NCI-H524 (cell line): Measurements from ENCODE around the gene C1orf159.

ENCODE experiments used
- DNase-seq, 2 experiments: peaks; one replicate each; lab custom pipeline; 2025; lab: John Stamatoyannopoulos, UW

C1orf159 gene

GRCh38 chr1:1092149-1092855 is 23.6 kb downstream of the C1orf159 start:
- DNase-seq: no peak

- DNase-seq: no peak
These were observed 24.3 kb downstream of the C1orf159 start for GRCh38 chr1:1091344-1092148.

GRCh38 chr1:1090424-1091343 is 25.2 kb downstream of the C1orf159 start:
- no peak for DNase-seq

GRCh38 chr1:1089731-1090423 is 26.0 kb downstream of the C1orf159 start:
- no peak for DNase-seq

GRCh38 chr1:1088801-1089680 is 26.8 kb downstream of the C1orf159 start:
- DNase-seq: no peak

GRCh38 chr1:1088029-1088800 is 27.7 kb downstream of the C1orf159 start:
- no peak for DNase-seq

- no peak for DNase-seq
These were observed 28.4 kb downstream of the C1orf159 start for GRCh38 chr1:1087351-1088028.

GRCh38 chr1:1086911-1087341 is 29.0 kb downstream of the C1orf159 start:
- DNase-seq: no peak

- DNase-seq: no peak
These were observed 29.7 kb downstream of the C1orf159 start for GRCh38 chr1:1085911-1086841.

GRCh38 chr1:1085171-1085841 is 30.6 kb downstream of the C1orf159 start:
- DNase-seq: no peak

- no peak for DNase-seq
These were observed 31.3 kb downstream of the C1orf159 start for GRCh38 chr1:1084372-1085170.

GRCh38 chr1:1083416-1084371 is 32.2 kb downstream of the C1orf159 start:
- DNase-seq: no peak

- no peak for DNase-seq
These were observed 33.0 kb downstream of the C1orf159 start for GRCh38 chr1:1082776-1083415.

- DNase-seq: no peak
These were observed 33.6 kb downstream of the C1orf159 start for GRCh38 chr1:1082239-1082775.
